ENCODE measurements around the gene MYO5C. TPM values are rescaled to one million over a fixed set of nuclear protein-coding genes. Genes with fewer than 3 reads are reported as not detected.
A peak's percentile ranks its signal among the peaks of the same experiment; 100 is the strongest.

The MYO5C gene
- total RNA-seq, 1 experiment from 2014 or later: 0.16 TPM

DNA sequence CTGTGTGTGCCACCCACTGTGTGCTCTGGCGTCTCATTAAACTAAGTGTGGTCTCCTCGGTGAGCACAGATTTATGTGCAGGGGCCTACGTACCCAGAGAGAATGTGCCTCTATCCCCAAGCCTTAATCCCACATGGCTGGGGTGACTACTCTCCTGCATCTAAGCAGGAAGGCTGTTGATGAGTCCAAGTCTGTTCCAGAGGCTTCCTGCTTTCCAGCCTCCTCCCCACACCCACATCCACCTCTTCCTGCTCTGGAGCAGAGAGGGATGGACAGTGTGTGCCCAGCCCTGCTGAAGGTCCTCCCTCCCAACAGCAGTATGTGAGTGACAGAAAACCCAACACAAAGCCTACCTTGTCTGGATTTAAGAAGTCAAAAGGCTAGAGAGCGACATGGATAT is 144.3 kb downstream of the MYO5C start:
- no peaks in the 10 kb centered on the region for H3K9me3 ChIP-seq (replicated peaks)
- peaks cover 46% of the 10 kb centered on the region for H3K36me3 ChIP-seq
- no peak for DNase-seq (ENCODE audit: low read depth in 1 of 2, low spot score in 2 of 2)
- no peaks in the 10 kb centered on the region for H3K4me1 ChIP-seq (replicated peaks)
- no peak overlapping the region for H3K27ac ChIP-seq
- no peak overlapping the region for H3K4me3 ChIP-seq
- H3K27me3 ChIP-seq (replicated peaks): no peaks in the 10 kb centered on the region

DNA sequence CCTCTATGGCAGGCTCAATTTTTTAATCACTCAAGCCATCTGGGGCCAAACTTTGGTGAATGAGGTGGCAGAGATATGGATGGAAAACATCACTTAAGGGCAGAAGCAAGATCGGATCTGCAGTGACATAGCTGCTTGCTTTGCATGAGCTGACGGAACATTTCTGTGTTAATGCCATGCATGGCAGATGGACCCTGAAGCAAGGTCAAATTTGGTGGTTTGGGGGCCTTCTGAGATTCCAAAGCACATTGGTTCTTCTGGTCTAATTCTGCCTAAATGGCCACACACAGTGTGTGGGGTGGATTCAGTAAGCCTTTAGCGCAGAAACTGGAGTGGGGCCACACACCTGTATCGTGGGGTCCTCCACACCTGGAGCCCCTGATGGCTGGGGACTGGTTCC is 144.7 kb downstream of the MYO5C start:
- no peaks in the 10 kb centered on the region for H3K27me3 ChIP-seq (replicated peaks)
- H3K27ac ChIP-seq: no peak overlapping the region
- H3K9me3 ChIP-seq (replicated peaks): no peaks in the 10 kb centered on the region
- H3K4me3 ChIP-seq: no peak overlapping the region
- no peaks in the 10 kb centered on the region for H3K4me1 ChIP-seq (replicated peaks)
- no peak for DNase-seq (ENCODE audit: low read depth in 1 of 2, low spot score in 2 of 2)
- H3K36me3 ChIP-seq: peaks cover 50% of the 10 kb centered on the region

DNA sequence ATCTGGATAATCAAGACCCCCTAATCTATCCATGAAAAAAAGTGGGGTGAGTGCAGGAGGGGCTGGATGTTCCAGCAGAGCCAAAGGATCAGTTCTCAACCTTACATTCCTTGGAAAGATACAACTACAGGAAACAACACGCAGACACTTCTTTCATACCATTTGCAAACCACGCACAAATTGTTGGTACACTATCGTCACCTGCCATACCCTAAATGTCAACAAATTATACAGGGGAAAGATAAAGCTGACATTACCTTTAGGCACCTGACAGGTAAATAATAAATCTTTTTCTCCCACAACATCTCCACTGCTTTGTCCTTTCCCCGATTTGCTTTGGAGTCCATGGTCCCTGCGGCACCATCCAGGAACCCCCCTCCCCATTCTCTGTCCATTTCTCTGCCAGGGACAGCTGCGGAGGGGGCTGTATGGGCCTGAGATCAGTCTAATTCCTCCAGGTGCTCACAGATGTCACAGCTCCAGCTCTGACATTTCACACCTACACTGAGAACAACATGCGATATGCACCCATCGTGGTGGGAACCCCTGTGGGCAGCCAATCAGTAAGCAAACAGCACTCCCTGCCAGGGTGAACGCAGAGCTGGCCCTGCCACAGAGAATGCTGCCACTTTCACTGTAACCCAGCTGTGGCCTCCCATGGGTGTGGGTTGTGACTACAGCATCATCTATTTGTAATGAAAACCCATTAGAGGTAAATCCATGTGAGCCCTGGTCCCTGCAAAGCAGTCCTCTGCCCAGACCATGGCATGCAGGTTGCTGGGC is 145.4 kb downstream of the MYO5C start:
- H3K9me3 ChIP-seq (replicated peaks): no peaks in the 10 kb centered on the region
- no peaks in the 10 kb centered on the region for H3K27me3 ChIP-seq (replicated peaks)
- H3K4me3 ChIP-seq: no peak overlapping the region
- H3K36me3 ChIP-seq: peaks cover 53% of the 10 kb centered on the region
- no peaks in the 10 kb centered on the region; the same call in 1 of the 2 replicates for H3K4me1 ChIP-seq (replicated peaks)
- H3K27ac ChIP-seq: no peak overlapping the region
- DNase-seq (ENCODE audit: low read depth in 1 of 2, low spot score in 2 of 2): peak in 1 of 2 experiments; percentile 29

DNA sequence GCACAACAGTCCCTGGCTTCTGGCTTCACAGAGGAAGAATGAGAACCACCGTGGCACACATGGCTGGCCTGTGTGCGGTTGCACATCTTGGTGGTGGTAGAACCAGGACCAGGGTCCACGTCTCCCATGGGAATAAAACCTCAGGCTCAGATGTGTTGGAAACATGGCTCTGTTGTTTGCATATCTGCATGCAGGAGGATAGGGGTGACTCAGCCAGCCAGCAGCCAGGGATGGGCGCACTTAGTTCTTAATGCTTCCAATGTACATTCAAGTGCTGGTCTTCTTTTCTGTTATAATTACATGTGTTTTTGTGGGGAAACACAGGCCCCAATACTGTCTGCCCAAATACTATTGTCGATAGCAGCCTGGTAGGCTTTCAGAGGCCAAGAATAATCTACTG is 147.2 kb downstream of the MYO5C start:
- Histone ChIP-seq H3K9me3 (replicated peaks) (no peaks in the 10 kb centered on the region), H3K36me3 (peaks cover 54% of the 10 kb centered on the region), H3K27me3 (replicated peaks) (no peaks in the 10 kb centered on the region), H3K4me3 (no peak overlapping the region), H3K4me1 (replicated peaks) (peaks cover 14% of the 10 kb centered on the region), H3K27ac (no peak overlapping the region)
- no peak for DNase-seq (ENCODE audit: low read depth in 1 of 2, low spot score in 2 of 2)

DNA sequence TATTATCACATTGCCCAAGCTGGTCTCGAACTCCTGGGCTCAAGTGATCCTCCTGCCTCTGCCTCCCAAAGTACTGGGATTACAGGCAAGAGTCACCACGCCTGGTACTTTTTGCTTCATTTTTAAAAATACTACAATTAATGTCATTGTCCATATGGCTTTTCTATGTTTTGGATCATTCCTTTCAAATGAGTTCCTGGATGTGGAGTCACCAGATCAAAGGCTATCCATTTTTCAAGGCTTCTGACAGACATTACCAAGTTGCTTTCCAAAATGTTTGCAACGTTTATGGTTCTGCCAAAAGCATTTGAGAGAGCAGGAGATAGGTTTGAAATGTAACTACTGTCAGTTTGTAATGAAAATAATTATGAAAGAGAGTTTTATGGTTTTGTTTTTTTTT is 148.8 kb downstream of the MYO5C start:
- no peak overlapping the region for H3K27ac ChIP-seq
- no peaks in the 10 kb centered on the region for H3K27me3 ChIP-seq (replicated peaks)
- peaks cover 19% of the 10 kb centered on the region for H3K4me1 ChIP-seq (replicated peaks)
- no peaks in the 10 kb centered on the region for H3K9me3 ChIP-seq (replicated peaks)
- H3K36me3 ChIP-seq: peaks cover 51% of the 10 kb centered on the region
- H3K4me3 ChIP-seq: no peak overlapping the region
- no peak for DNase-seq (ENCODE audit: low read depth in 1 of 2, low spot score in 2 of 2)

DNA sequence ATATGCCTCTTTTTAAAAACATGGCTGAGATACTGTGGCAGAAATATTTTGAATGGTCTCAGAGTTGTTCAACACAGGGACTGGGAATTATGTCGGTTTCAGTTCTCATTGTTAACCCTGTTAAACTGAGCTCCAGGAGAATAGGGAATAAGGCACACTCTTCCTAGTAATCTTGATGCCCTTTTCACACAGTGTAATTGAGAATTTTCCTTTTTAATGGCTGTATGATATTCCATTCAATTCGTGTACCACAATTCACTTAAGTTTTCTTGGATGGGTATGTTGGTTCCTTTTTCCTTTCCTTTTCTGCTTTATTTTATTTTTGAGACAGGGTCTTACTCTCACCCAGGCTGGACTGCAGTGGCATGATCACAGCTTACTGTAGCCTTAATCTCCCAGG is 149.3 kb downstream of the MYO5C start:
- H3K4me3 ChIP-seq: no peak overlapping the region
- H3K4me1 ChIP-seq (replicated peaks): peaks cover 19% of the 10 kb centered on the region
- no peak overlapping the region for H3K27ac ChIP-seq
- no peak for DNase-seq (ENCODE audit: low read depth in 1 of 2, low spot score in 2 of 2)
- peaks cover 46% of the 10 kb centered on the region for H3K36me3 ChIP-seq
- H3K9me3 ChIP-seq (replicated peaks): no peaks in the 10 kb centered on the region
- no peaks in the 10 kb centered on the region for H3K27me3 ChIP-seq (replicated peaks)

DNA sequence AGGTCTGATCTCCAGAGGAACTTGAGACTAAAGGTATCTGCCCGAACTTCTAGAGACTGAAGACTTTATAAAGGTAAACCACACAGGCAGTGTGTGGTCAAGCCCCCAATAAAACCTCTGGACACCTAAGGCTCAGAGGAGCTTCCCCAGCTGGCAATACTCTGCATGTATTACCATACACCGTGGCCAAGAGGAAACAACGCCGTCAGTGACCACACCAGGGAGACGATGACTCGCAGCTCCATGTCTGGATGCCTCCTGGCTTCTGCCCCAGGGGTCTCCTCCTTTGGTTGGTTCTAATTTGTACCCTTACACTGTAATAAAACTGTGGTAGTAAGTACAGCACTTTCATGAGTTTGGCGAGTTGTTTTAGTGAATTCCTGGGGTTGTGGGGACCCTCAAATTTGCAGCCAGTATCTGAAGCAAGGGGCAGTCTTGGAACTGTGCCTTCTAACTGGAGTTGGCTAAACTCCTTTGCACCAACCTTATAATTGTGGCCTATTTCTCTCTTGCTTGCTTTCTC is 150.9 kb downstream of the MYO5C start:
- Histone ChIP-seq H3K36me3 (peaks cover 42% of the 10 kb centered on the region), H3K4me1 (replicated peaks) (peaks cover 26% of the 10 kb centered on the region), H3K27me3 (replicated peaks) (no peaks in the 10 kb centered on the region), H3K4me3 (no peak overlapping the region), H3K9me3 (replicated peaks) (no peaks in the 10 kb centered on the region), H3K27ac (peak overlapping the region; percentile 93)
- peak; percentile 57 to 77 for DNase-seq (ENCODE audit: low read depth in 1 of 2, low spot score in 2 of 2)

DNA sequence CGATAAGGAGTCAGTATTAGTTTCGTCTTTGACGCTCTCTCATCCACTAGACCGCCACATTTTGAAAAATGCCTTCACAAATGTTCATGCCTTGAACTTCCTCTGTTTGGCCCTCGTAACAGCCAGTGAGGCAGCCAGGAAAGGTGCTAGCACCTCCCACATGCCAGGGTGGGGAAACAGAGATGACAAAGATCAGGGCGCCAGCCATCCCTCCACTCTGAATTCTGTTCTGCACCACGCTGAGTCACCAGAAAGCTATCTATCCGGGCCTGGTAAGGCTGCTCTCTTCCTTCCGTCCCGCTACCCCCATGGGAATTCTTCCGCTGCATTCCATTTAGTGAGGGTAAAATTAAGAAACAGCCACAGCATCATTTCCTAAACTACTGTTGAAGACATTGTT is 151.7 kb downstream of the MYO5C start:
- H3K36me3 ChIP-seq: peaks cover 42% of the 10 kb centered on the region
- no peaks in the 10 kb centered on the region for H3K9me3 ChIP-seq (replicated peaks)
- DNase-seq (ENCODE audit: low read depth in 1 of 2, low spot score in 2 of 2): peak; percentile 98 to 99
- peak overlapping the region; percentile 93 for H3K27ac ChIP-seq
- H3K4me3 ChIP-seq: no peak overlapping the region
- H3K27me3 ChIP-seq (replicated peaks): no peaks in the 10 kb centered on the region
- peaks cover 35% of the 10 kb centered on the region for H3K4me1 ChIP-seq (replicated peaks)

Other genes with a start within 250 kb of the MYO5C start
- gene BCL2L10, start 183.0 kb downstream of the MYO5C start, total RNA-seq (2014; rRNA removed; shearing (Covaris generic)): not detected in 2 replicates
- gene GNB5, start 104.4 kb downstream of the MYO5C start, total RNA-seq (2014; rRNA removed; shearing (Covaris generic)): 53.7 and 58.9 TPM in 2 replicates
- gene MYO5A, start 233.1 kb upstream of the MYO5C start, total RNA-seq (2014; rRNA removed; shearing (Covaris generic)): 23.2 and 36.3 TPM in 2 replicates

All from SJSA1 (cell line).